Measurements from ENCODE around the gene PHPT1.

- TF ChIP-seq CTCF (IDR thresholded peaks at IDR 0.05) (no peak), POLR2A (IDR thresholded peaks at IDR 0.05) (no peak)
Measured at GRCh38 chr9:136900556-136900955, 51.3 kb downstream of the PHPT1 start.
